HEK293 (cell line): ENCODE data around the gene TGFBI.

Source experiments
- ATF2 ChIP-seq: fragments of 450-650 bp; formaldehyde crosslinking; IDR thresholded peaks from 2 replicates; pipeline ENCODE4 v1.5.1; 2016; ENCODE audit warnings: missing biosample characterization, missing genetic modification characterization, low read depth
- CTCF ChIP-seq: fragments of 450-650 bp; formaldehyde crosslinking; IDR thresholded peaks from 2 replicates; pipeline ENCODE4 v1.5.1; 2016; ENCODE audit warnings: missing biosample characterization, missing genetic modification characterization
- RBAK ChIP-seq: fragments of 450-650 bp; formaldehyde crosslinking; IDR thresholded peaks from 2 replicates; pipeline ENCODE4 v1.5.1; 2016; ENCODE audit warnings: missing biosample characterization, missing genetic modification characterization
- SP7 ChIP-seq: fragments of 450-650 bp; formaldehyde crosslinking; IDR thresholded peaks from 2 replicates; pipeline ENCODE4 v1.5.1; 2016; ENCODE audit warnings: missing biosample characterization, missing genetic modification characterization
- ZBTB11 ChIP-seq: fragments of 450-650 bp; formaldehyde crosslinking; conservative IDR thresholded peaks from 2 replicates; pipeline ENCODE4 v1.5.1; 2016; ENCODE audit warnings: low read depth, missing biosample characterization, missing genetic modification characterization
- ZBTB49 ChIP-seq: fragments of 450-650 bp; formaldehyde crosslinking; IDR thresholded peaks from 2 replicates; pipeline ENCODE4 v1.5.1; 2016; ENCODE audit warnings: missing biosample characterization, missing genetic modification characterization, low read depth
- ZFP41 ChIP-seq: fragments of 450-650 bp; formaldehyde crosslinking; IDR thresholded peaks from 2 replicates; pipeline ENCODE4 v1.5.1; 2016; ENCODE audit warnings: missing biosample characterization, missing genetic modification characterization, borderline replicate concordance
- ZNF266 ChIP-seq: fragments of 450-650 bp; formaldehyde crosslinking; IDR thresholded peaks from 2 replicates; pipeline ENCODE4 v1.5.1; 2016; ENCODE audit warnings: missing biosample characterization, missing genetic modification characterization, low read depth
- ZNF311 ChIP-seq: fragments of 450-650 bp; formaldehyde crosslinking; IDR thresholded peaks from 2 replicates; pipeline ENCODE4 v1.5.1; 2017; ENCODE audit warnings: missing biosample characterization, missing genetic modification characterization, borderline replicate concordance
- ZNF449 ChIP-seq: fragments of 450-650 bp; formaldehyde crosslinking; IDR thresholded peaks from 2 replicates; pipeline ENCODE4 v1.5.1; 2017; ENCODE audit warnings: missing biosample characterization, mild to moderate bottlenecking, missing genetic modification characterization, moderate library complexity

GRCh38 chr5:136090319-136090718 is 61.5 kb downstream of the TGFBI start:
- no peak for TF ChIP-seq CTCF
- no peak for TF ChIP-seq ZBTB49 (tag by site-specific recombination)
- no peak for TF ChIP-seq RBAK (tag by site-specific recombination)
- no peak for TF ChIP-seq ZFP41 (tag by site-specific recombination)
- TF ChIP-seq ZNF311, result no peak
- TF ChIP-seq ZNF449 (tag by site-specific recombination), result no peak
- TF ChIP-seq ATF2 (tag by site-specific recombination), result no peak
- no peak for TF ChIP-seq SP7 (tag by site-specific recombination)
- no peak for TF ChIP-seq ZNF266 (tag by site-specific recombination)
- TF ChIP-seq ZBTB11, result no peak
